Left cardiac atrium (tissue), 4 donors: Measurements from ENCODE around the gene KAT2B. TPM values are rescaled to one million over a fixed set of nuclear protein-coding genes. Genes with fewer than 3 reads are reported as not detected.
"Not testable (repeated sequence)": the region's sequence is repeated elsewhere in the genome, so short reads cannot be mapped to it uniquely, and the experiment has no call there.

ENCODE experiments used
- ATAC-seq, 2 donors: fragments of 200-7000 bp; cut with Tn5 transposase; one replicate each; pipeline ENCODE4 v1.9.1; 2020; ENCODE audit warnings: mild to moderate bottlenecking in 2 of 2, moderate library complexity in 2 of 2
- DNase-seq: peaks from one replicate; pipeline ENCODE4 v3.0.0-alpha.2; 2020
- intact Hi-C, 2 donors: fragments of 100-400 bp; cut with DNase I; formaldehyde crosslinking; loops; one replicate each; pipeline versions ENCODE4 v1.14.1 to v1.15.1; 2022 to 2023
- long read RNA-seq: library from polyadenylated mRNA; unstranded; transcript quantifications from one replicate; pipeline ENCODE4 v2.0.0, GENCODE V29; 2021
- total RNA-seq, 2 donors: library from RNA; stranded (reverse); fragmentation: NEBNext Ultra II Directional; extraction: Animal tissue kit (Norgen Biotek cat#: 25700); gene quantifications; one replicate each; pipeline ENCODE4 v1.2.1, GENCODE V29; 2021
- donor health status: DM: no; HTN: yes; CAD: no.
- donor health status: DM: no; HTN: yes; CAD: no; lungs with severe emphysema.
- donor health status: DM: yes; HTN: yes; CAD: no.
- donor health status: Dilated cardiomyopathy.

Gene KAT2B
- 10 to 100 TPM; 59.8 to 73.3 TPM for total RNA-seq
- long read RNA-seq, full-length matches to known transcripts: 4 of 16 reads
- long read RNA-seq, partial matches to known transcripts: 12 of 16 reads
- long read RNA-seq, other reads (novel, unspliced or antisense): 0 of 16 reads

DNA sequence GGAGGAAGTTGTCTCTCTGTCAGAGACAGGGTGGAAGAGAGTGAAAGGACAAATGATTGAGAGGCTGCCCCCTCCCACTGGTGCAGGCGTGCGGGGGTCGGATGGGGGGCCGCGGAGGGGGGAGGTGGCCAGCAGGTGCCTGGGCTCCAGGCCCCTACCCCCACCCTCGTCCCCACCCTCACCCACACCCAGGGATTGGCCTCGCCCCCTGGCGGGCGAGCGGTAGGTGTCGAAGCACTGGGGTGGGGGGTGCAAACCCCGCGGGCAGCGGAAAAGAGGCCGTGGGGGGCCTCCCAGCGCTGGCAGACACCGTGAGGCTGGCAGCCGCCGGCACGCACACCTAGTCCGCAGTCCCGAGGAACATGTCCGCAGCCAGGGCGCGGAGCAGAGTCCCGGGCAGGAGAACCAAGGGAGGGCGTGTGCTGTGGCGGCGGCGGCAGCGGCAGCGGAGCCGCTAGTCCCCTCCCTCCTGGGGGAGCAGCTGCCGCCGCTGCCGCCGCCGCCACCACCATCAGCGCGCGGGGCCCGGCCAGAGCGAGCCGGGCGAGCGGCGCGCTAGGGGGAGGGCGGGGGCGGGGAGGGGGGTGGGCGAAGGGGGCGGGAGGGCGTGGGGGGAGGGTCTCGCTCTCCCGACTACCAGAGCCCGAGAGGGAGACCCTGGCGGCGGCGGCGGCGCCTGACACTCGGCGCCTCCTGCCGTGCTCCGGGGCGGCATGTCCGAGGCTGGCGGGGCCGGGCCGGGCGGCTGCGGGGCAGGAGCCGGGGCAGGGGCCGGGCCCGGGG is at the start of gene KAT2B:
Gene KAT2B, plus strand, starts transcription at position 682 of the 783 bp plus-strand sequence. Its CDS starts 32 bp downstream, at position 714.
- peak; percentile 79 to 81 for ATAC-seq
- DNase-seq: peak; percentile 80
- intact Hi-C loops: loop anchor here in 1 of 2 donors (5.0 kb wide), 3 partner anchors 42 to 147 kb away; partner anchors contain the start of genes RAB5A and SGO1

- DNase-seq (no peak), ATAC-seq (no peak)
- intact Hi-C loops: no loop called here
These were observed 45.5 kb upstream of the KAT2B start for GRCh38 chr3:19994796-19995195.

DNA sequence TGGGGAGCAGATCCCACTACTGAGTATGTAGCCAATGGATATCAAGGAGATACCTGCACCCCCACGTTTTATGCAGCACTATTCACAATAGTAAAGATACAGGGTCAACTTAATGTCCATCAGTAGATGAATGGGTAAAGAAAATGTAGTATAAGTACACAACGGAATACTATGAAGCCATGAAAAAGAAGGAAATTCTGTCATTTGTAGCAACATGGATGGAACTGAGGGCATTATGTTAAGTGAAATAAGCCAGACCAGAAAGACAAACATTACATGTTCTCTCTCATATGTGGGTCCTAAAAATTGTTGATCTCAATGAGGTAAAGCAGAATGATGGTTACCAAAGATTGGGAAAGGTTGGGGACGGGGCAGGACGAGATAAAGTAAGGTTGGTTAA is 42.7 kb upstream of the KAT2B start:
- DNase-seq (no peak), ATAC-seq (no peak)
- intact Hi-C loops: no loop called here

GRCh38 chr3:20001932-20002331 is 38.3 kb upstream of the KAT2B start:
- intact Hi-C loops: no loop called here
- ATAC-seq: no peak

DNA sequence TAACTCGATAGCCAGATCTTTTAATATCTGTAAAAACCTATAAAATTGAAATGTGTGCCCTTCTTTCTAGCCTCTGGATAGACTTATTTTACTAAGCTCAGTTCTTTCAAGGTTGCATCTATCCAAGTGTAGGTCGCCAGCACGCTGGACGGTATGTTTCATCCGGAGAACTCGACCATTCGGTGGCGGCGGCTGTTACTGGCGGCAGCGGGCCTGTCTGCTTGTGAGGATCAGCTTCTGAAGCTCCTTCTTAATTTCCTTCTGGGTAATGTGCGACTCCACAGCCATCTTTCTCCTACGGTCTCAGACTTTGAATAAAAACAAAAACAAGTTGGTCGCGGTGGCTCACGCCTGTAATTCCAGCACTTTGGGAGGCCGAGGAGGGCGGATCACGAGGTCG is 32.3 kb upstream of the KAT2B start:
- no peak for ATAC-seq
- DNase-seq: no peak
- intact Hi-C loops: no loop called here

More at GRCh38 chr3:20001932-20002331, 38.3 kb upstream of the KAT2B start:
- DNase-seq: no peak

DNA sequence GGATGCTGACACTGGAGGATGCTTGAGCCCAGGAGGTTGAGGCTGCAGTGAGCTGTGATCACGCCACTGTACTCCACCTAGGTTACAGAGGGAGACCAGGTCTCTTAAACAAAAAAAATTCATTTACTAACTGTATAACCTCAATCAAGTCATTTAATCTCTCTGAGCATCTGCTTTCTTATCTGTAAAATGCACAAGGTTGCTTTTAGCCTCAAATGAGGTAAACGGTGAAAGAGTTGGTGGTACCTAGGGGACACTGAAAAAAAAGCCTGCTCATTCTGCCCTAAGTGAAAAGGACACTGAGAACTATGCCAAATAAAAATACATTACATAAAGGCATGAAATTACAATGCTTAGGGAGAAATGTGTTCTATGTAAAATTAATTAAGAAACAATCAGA is 31.6 kb upstream of the KAT2B start:
- no peak for DNase-seq
- no peak for ATAC-seq
- intact Hi-C loops: no loop called here

- DNase-seq (no peak), ATAC-seq (no peak)
- intact Hi-C loops: no loop called here
These were observed 28.1 kb upstream of the KAT2B start, which contains the start of gene PP2D1 for GRCh38 chr3:20012164-20012563. TSS of gene PP2D1 (minus strand) at chr3:20012264. CDS start at chr3:20012072, 192 bp downstream.

GRCh38 chr3:20013396-20013795 is 26.9 kb upstream of the KAT2B start:
- ATAC-seq (no peak), DNase-seq (no peak)
- intact Hi-C loops: no loop called here

DNA sequence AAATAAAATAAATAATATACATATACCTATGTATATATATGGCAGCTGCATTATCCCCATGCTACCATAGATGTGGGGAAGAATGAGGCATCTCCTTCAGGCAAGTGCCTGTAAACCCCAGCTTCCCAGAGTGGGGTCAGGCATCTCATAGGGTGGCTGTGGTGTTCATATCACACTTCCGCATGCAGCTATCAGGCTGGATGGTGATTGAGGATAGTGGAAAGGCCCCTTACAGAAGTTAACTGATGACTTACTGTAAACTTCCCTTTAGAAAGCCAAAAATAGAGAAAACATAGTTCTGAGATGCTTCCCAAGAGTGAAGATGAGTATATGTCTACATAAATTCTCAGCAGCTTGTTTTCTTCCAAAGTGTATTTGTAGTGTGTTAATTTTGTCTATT is 24.7 kb upstream of the KAT2B start:
- intact Hi-C loops: no loop called here
- ATAC-seq (no peak), DNase-seq (no peak)

DNA sequence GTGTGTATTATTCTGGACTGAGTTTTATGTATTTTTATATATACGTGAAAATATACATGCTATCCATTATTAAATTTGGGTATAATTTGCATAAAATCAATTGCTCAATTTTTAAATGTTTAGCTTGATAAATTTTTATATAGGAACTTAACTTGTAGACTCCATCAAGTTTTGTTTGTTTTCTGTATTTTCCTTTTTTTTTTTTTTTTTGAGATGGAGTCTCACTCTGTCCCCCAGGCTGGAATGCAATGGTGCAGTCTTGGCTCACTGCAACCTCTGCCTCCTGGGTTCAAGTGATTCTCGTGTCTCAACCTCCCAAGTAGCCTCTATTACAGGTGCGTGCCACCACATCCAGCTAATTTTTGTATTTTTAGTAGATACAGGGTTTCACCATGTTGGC is 24.2 kb upstream of the KAT2B start:
- intact Hi-C loops, DNase-seq, ATAC-seq: not testable (repeated sequence)

DNA sequence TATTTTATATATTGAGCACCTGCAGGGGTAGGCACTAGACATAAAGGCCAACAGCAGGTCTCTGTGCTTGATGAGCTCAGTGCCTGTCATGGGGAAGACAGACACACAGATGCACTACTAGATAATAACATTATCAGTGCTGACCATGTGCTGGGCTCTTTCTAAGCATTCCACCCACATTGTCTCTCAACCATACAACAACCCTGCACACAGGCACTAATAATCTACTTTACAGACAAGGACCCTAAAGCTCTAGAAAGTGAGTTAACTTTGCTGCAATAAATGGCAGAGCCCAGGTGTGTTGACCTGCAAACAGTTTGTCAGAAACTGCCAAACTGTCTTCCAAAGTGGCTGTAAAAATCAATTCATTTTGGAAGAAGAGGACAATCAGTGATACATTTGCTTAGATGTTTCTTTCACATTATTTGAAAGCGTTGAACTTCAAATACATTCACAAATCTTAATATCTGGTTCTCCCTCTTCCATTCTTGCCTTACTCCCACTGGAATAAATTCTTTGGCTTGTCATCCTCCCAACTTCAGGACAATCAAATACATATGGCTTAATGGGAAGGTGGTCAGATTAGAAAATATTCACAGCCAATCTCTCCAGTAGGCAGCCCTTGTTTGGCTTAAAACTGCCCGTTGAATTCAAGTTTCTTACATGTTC is 17.2 kb upstream of the KAT2B start:
- no peak for ATAC-seq
- no peak for DNase-seq
- intact Hi-C loops: no loop called here

DNA sequence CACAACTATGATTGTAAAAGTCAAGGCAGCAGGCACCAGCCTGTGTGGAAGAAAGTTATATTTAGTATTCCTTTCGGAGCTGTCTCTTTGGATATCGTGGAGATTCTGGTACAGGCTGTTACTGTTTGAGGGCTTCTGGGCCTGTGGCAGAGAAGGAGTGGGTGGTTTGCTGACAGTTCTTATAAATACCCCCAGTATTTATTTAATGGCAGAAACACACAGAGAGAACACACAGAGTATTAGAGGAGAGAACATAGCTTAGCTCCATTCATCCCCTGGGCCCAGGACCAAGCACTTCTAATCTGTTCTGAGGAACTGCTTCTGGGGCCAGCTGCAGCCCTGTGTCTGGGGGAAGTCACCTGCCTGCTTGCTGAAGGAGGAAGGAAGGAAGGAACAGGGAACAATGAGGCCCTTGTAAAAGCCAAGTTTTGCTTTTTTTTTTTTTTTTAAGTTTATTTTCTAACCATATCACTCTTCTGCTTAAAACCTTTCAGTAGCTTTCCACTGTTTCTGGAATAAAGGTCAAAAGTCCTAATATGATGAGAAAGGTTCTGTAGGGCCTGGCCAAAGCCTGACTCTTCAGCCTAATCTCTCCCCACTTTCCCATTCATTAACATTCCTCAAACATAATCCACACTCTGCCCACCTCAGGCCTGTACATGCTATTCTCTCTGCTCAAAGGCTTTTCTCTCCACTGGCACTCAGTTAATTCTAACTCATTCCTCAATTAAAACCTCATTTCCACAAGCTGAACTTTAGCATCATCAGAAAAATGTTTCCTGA is 16.4 kb upstream of the KAT2B start:
- ATAC-seq (peak; percentile 81 to 86), DNase-seq (peak; percentile 41)
- intact Hi-C loops: no loop called here

DNA sequence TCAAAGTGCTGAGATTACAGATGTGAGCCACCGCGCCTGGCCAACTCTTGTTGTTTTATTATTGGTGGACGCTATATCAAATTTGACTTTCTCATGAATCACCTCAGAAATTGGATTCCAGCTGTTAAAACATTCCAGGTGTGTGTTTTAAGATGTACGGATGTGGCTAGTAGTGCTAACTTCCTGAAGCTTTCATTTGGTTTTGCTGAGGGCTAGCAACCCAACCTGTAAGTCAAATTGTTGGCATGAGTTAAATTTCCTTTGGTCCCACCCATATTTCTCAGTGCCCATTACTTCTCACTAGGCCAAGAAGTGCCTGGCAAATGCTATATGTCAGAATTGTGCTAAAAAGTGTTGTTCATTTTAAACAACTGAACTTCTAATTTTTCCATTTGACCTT is 13.1 kb upstream of the KAT2B start:
- ATAC-seq: no peak
- no peak for DNase-seq
- intact Hi-C loops: no loop called here

- ATAC-seq (no peak), DNase-seq (no peak)
- intact Hi-C loops: no loop called here
These were observed 11.3 kb upstream of the KAT2B start for GRCh38 chr3:20028905-20029331.

- ATAC-seq, intact Hi-C loops, DNase-seq: not testable (repeated sequence)
These were observed 8.3 kb upstream of the KAT2B start for GRCh38 chr3:20031939-20032338.

DNA sequence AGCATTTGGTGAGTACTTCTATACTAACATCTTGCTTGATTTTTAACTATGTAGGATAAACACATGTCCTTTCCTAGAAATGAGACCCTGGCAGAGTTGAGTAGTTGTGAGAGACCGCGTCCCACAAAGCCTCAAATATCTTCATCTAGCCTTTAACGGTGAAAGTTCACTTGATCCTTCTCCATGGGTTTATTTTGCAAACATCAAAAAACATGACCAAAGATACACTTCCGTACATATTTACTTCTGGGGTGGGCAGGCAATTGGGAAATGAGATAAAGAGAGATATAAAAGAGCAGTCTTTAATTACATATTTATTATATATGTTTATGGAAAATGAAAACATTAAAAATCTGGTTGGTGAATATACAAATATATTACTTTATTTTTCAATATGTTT is 5.2 kb upstream of the KAT2B start:
- DNase-seq: no peak
- intact Hi-C loops: loop anchor here in 1 of 2 donors (5.0 kb wide), 2 partner anchors 88 to 152 kb away; partner anchors contain the start of genes RAB5A and SGO1
- ATAC-seq: no peak

DNA sequence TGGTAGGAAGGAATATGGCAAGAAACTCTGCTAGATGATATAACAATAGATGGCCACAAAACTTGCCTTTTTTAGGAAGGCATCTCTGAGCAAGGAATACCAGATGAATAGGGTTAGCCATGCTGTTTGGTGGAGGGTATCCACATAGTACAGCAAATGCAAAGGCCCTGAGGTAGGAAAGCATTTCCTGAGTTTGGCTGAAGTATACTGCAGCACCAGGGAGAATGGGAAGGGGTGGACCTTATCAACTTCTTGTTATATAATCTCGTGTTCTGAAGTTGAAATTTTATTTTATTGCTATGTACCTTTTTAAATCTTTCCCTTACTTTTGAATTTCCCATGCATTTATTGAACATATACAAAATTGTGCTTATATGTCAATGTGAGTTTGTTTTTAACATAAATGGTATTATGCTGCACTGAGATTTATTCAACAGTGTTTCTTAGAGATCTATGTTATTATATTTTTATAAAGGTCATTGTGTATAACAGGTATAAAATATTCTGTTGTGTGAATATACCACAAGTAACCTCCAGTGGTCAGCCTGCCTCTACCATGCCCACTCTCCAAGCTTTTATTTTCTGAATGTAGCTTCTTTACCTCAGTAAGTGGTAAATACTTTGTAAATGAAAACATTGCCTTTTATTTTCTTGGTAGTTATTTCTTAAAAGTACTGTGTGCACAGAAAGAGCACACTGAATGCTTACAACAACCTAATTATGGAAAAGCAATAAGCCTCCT is 2.8 kb upstream of the KAT2B start:
- no peak for DNase-seq
- ATAC-seq: no peak
- intact Hi-C loops: loop anchor here in 1 of 2 donors (5.0 kb wide), 2 partner anchors 90 to 150 kb away; partner anchors contain the start of genes RAB5A and SGO1

GRCh38 chr3:20038699-20039465 is 1.4 kb upstream of the KAT2B start:
- DNase-seq (no peak), ATAC-seq (no peak)
- intact Hi-C loops: loop anchor here in 1 of 2 donors (5.0 kb wide), 2 partner anchors 92 to 148 kb away; partner anchors contain the start of genes RAB5A and SGO1
